H1 (cell line): ENCODE results near the gene SCN4A. TPM values are rescaled to one million over a fixed set of nuclear protein-coding genes. Genes with fewer than 3 reads are reported as not detected.

ENCODE experiments used
- CTCF ChIA-PET: fragments of 300-600 bp; sonication (Branson Sonifier 250); formaldehyde crosslinking; loops from one replicate; lab custom pipeline; 2021; ENCODE audit not compliant: partially characterized antibody; lab: Charles Lee
- POLR2A ChIA-PET: fragments of 300-600 bp; sonication (Branson Sonifier 250); formaldehyde crosslinking; loops from one replicate; lab custom pipeline; 2021; ENCODE audit warnings: inconsistent platforms; ENCODE audit not compliant: partially characterized antibody; lab: Charles Lee
- DNase-seq, 2 experiments: peaks; one replicate each; pipeline versions ENCODE4 v3.0.0 to v3.0.0-alpha.2; 2010 to 2022; ENCODE audit warnings: low spot score in 2 of 2, low read depth in 1 of 2, mixed read lengths in 1 of 2
- FAIRE-seq: peaks from 2 replicates; lab custom pipeline; 2011; peaks lifted over from hg19 to GRCh38; lab: Jason Lieb, UNC
- H2AFZ ChIP-seq: 2 replicates; pipeline ENCODE4 v1.8.1; 2012; ENCODE audit warnings: low read length, inconsistent platforms
- H2AK5ac ChIP-seq: 2 replicates; pipeline ENCODE4 v1.6.1; 2013; ENCODE audit warnings: low read depth, low read length
- H2BK120ac ChIP-seq: replicated peaks from 2 replicates; pipeline ENCODE3; 2013; ENCODE audit warnings: low read depth, low read length, inconsistent platforms
- H2BK12ac ChIP-seq: 2 replicates; pipeline ENCODE4 v1.6.1; 2013; ENCODE audit warnings: low read depth, low read length
- H2BK15ac ChIP-seq: 2 replicates; pipeline ENCODE4 v1.6.1; 2013; ENCODE audit warnings: low read length
- H2BK20ac ChIP-seq: 2 replicates; pipeline ENCODE4 v1.6.1; 2013; ENCODE audit warnings: low read length
- H2BK5ac ChIP-seq: 2 replicates; pipeline ENCODE4 v1.6.1; 2013; ENCODE audit warnings: low read depth, low read length
- H3K14ac ChIP-seq: 2 replicates; pipeline ENCODE4 v1.6.1; 2013; ENCODE audit warnings: inconsistent platforms; ENCODE audit not compliant: insufficient read length
- H3K18ac ChIP-seq: 2 replicates; pipeline ENCODE4 v1.6.1; 2013; ENCODE audit warnings: low read length; ENCODE audit errors: extremely low read depth
- H3K23ac ChIP-seq: 2 replicates; pipeline ENCODE4 v1.6.1; 2013; ENCODE audit warnings: inconsistent platforms; ENCODE audit not compliant: insufficient read length
- H3K23me2 ChIP-seq: 2 replicates; pipeline ENCODE4 v1.6.1; 2013; ENCODE audit warnings: low read depth, low read length
- H3K27ac ChIP-seq: 2 replicates; pipeline ENCODE4 v1.6.1; 2011; ENCODE audit warnings: low read depth, low read length, inconsistent platforms
- H3K27me3 ChIP-seq, 4 experiments: replicated peaks in 1 of 4; 1 replicate in 1 of 4; 2 replicates in 3 of 4; pipeline versions ENCODE4 v1.6.1 to v1.8.1; 2011 to 2013; ENCODE audit warnings: low read length in 3 of 4, mild to moderate bottlenecking in 3 of 4, inconsistent platforms in 2 of 4, mixed read lengths in 2 of 4, moderate library complexity in 1 of 4; ENCODE audit not compliant: control insufficient read depth in 3 of 4, insufficient read depth in 3 of 4; ENCODE audit errors: extremely low read depth in 1 of 4
- H3K36me3 ChIP-seq, 4 experiments: 2 replicates each; pipeline versions ENCODE4 v1.6.1 to v1.8.1; 2011 to 2013; ENCODE audit warnings: mild to moderate bottlenecking in 4 of 4, low read length in 3 of 4, moderate library complexity in 2 of 4, control low read depth in 1 of 4, inconsistent platforms in 1 of 4; ENCODE audit not compliant: insufficient read depth in 4 of 4, control insufficient read depth in 2 of 4
- H3K4ac ChIP-seq: replicated peaks from 2 replicates; pipeline ENCODE3; 2013; ENCODE audit warnings: low read length, low read depth, mixed read lengths, inconsistent platforms; ENCODE audit not compliant: insufficient read length
- H3K4me1 ChIP-seq, 4 experiments: replicated peaks in 1 of 4; 1 replicate in 1 of 4; 2 replicates in 3 of 4; pipeline versions ENCODE4 v1.6.1 to v1.8.1; 2011 to 2013; ENCODE audit warnings: low read length in 3 of 4, inconsistent platforms in 2 of 4, mixed read lengths in 1 of 4; ENCODE audit not compliant: insufficient read depth in 4 of 4, control insufficient read depth in 3 of 4
- H3K4me2 ChIP-seq, 2 experiments: 2 replicates each; pipeline versions ENCODE4 v1.6.1 to v1.8.1; 2011 to 2013; ENCODE audit warnings: low read depth in 2 of 2, low read length in 2 of 2, control low read depth in 1 of 2, inconsistent platforms in 1 of 2, mild to moderate bottlenecking in 1 of 2; ENCODE audit not compliant: insufficient read depth in 1 of 2
- H3K4me3 ChIP-seq, 4 experiments: fragments of 200-600, 300-600 bp in 1 of 4; sonication (generic), shearing (Covaris generic), sonication (Bioruptor Twin) in 1 of 4; 2 replicates each; pipeline versions ENCODE4 v1.5.1 to v1.8.1; 2011 to 2016; ENCODE audit warnings: low read length in 4 of 4, low read depth in 3 of 4, control low read depth in 2 of 4, inconsistent platforms in 2 of 4, mild to moderate bottlenecking in 2 of 4, mixed read lengths in 1 of 4, moderate library complexity in 1 of 4; ENCODE audit not compliant: insufficient read depth in 2 of 4; ENCODE audit errors: extremely low read depth in 1 of 4
- H3K56ac ChIP-seq: replicated peaks from 2 replicates; pipeline ENCODE3; 2013; ENCODE audit warnings: low read depth, mild to moderate bottlenecking, mixed read lengths, low read length, inconsistent platforms; ENCODE audit not compliant: insufficient read length
- H3K79me1 ChIP-seq: 2 replicates; pipeline ENCODE4 v1.6.1; 2013; ENCODE audit warnings: low read depth, low read length, control low read depth
- H3K79me2 ChIP-seq, 2 experiments: 2 replicates each; pipeline versions ENCODE4 v1.6.1 to v1.8.1; 2012 to 2013; ENCODE audit warnings: low read length in 2 of 2, mild to moderate bottlenecking in 2 of 2, inconsistent platforms in 1 of 2; ENCODE audit not compliant: insufficient read depth in 2 of 2, control insufficient read depth in 1 of 2
- H3K9ac ChIP-seq, 4 experiments: replicated peaks in 1 of 4; 1 replicate in 1 of 4; 2 replicates in 3 of 4; pipeline versions ENCODE4 v1.6.1 to v1.8.1; 2011 to 2013; ENCODE audit warnings: low read depth in 3 of 4, low read length in 3 of 4, control low read depth in 2 of 4, mild to moderate bottlenecking in 2 of 4, moderate library complexity in 2 of 4, inconsistent platforms in 1 of 4; ENCODE audit errors: extremely low read depth in 1 of 4
- H3K9me3 ChIP-seq, 2 experiments: 2 replicates each; pipeline versions ENCODE4 v1.6.1 to v1.8.1; 2012 to 2013; ENCODE audit warnings: mild to moderate bottlenecking in 2 of 2, moderate library complexity in 2 of 2, control low read depth in 1 of 2, inconsistent platforms in 1 of 2, low read depth in 1 of 2, low read length in 1 of 2, mixed read lengths in 1 of 2; ENCODE audit not compliant: insufficient read depth in 2 of 2
- H4K20me1 ChIP-seq, 2 experiments: replicated peaks in 1 of 2; 2 replicates each; pipeline versions ENCODE3 to v1.8.1; 2011 to 2013; ENCODE audit warnings: inconsistent platforms in 2 of 2, low read length in 2 of 2, mild to moderate bottlenecking in 1 of 2; ENCODE audit not compliant: insufficient read depth in 2 of 2, control insufficient read depth in 1 of 2
- H4K5ac ChIP-seq: 2 replicates; pipeline ENCODE4 v1.6.1; 2013; ENCODE audit warnings: low read length, low read depth, mixed read lengths, inconsistent platforms; ENCODE audit not compliant: insufficient read length
- H4K8ac ChIP-seq: 2 replicates; pipeline ENCODE4 v1.8.0; 2013; ENCODE audit warnings: mild to moderate bottlenecking, moderate library complexity, low read length, inconsistent platforms; ENCODE audit not compliant: insufficient read depth; ENCODE audit errors: extremely low read depth
- H4K91ac ChIP-seq: replicated peaks from 2 replicates; pipeline ENCODE3; 2013; ENCODE audit warnings: low read length, mixed read lengths, inconsistent platforms; ENCODE audit not compliant: insufficient read length
- ASH2L ChIP-seq: fragments of 200-600, 300-600 bp; sonication (generic); IDR thresholded peaks from one replicate; pipeline ENCODE4 v1.7.1; 2017; ENCODE audit warnings: low read length
- CREB1 ChIP-seq: IDR thresholded peaks from 2 replicates; pipeline ENCODE4 v1.6.1; 2012; ENCODE audit warnings: inconsistent platforms
- HDAC6 ChIP-seq: IDR thresholded peaks from one replicate; pipeline ENCODE4 v1.7.1; 2012; ENCODE audit warnings: low read depth, mild to moderate bottlenecking, inconsistent platforms, low read length, moderate library complexity
- KDM5A ChIP-seq: fragments of 200-600 bp; IDR thresholded peaks from 2 replicates; pipeline ENCODE4 v1.7.1; 2012; ENCODE audit warnings: mild to moderate bottlenecking, low read length, inconsistent platforms, mixed read lengths
- NANOG ChIP-seq: IDR thresholded peaks from 2 replicates; pipeline ENCODE4 v1.6.1; 2011; ENCODE audit warnings: low read length, low read depth, mild to moderate bottlenecking, inconsistent platforms; ENCODE audit not compliant: insufficient read depth, poor library complexity, severe bottlenecking
- TBP ChIP-seq: IDR thresholded peaks from 2 replicates; pipeline ENCODE4 v1.6.1; 2011; ENCODE audit warnings: low read depth, low read length, improper control_type of control experiment
- WGBS, 2 experiments: shearing (Covaris generic) in 1 of 2; methylation state at CpG; one replicate each; pipeline versions ENCODE4 v1.1.6 to v1.1.7; 2013 to 2015; ENCODE audit warnings: low lambda C conversion rate in 2 of 2, mixed read lengths in 2 of 2, inconsistent platforms in 1 of 2, low coverage in 1 of 2, missing lambda C conversion rate in 1 of 2; ENCODE audit not compliant: insufficient replicate concordance in 2 of 2, insufficient coverage in 1 of 2, insufficient read length in 1 of 2; ENCODE audit errors: extremely low coverage in 1 of 2, missing lambda C conversion rate in 1 of 2; 5-methylcytosine and 5-hydroxymethylcytosine counted together
- polyA plus RNA-seq, 7 experiments: library from polyadenylated mRNA; depleted of rRNA in 3 of 7; stranded (reverse) in 5 of 7; unstranded in 2 of 7; fragments of >200 nt in 5 of 7; fragments of 200-250 nt in 2 of 7; gene quantifications; 1 replicate in 5 of 7; 2 replicates in 1 of 7; 4 replicates in 1 of 7; pipeline versions ENCODE4 v1.2.1 to v1.2.3, GENCODE V29; 2011 to 2013; ENCODE audit warnings: missing spikeins in 2 of 7, mixed read lengths in 2 of 7
- total RNA-seq: library from RNA; stranded (reverse); fragmentation: NEBNext Ultra II Directional; extraction: Animal tissue kit (Norgen Biotek cat#: 25700); gene quantifications from 2 replicates; pipeline ENCODE4 v1.2.1, GENCODE V29; 2021

The SCN4A gene
- total and polyA plus RNA-seq, 2 of the 8 experiments (the other 6 are each of a cell fraction or from before 2014, with no cell fraction given) = 5.0 to 8.5 TPM

GRCh38 chr17:64002658-64003525 lies 30.2 kb upstream of the SCN4A start:
- H3K4me2 ChIP-seq = no peak overlapping the region
- H2BK15ac ChIP-seq = no peak overlapping the region
- no peak overlapping the region for H2AFZ ChIP-seq
- no peak overlapping the region for H2BK5ac ChIP-seq
- H2BK120ac ChIP-seq = no peak overlapping the region
- peaks cover 9% of the 10 kb centered on the region; the same call in 1 of the 2 replicates for H3K23me2 ChIP-seq
- H3K4me1 ChIP-seq = peaks cover 0 to 10% (median 6%) of the 10 kb centered on the region in 4 experiments; a peak in 5 of 7 replicates
- H3K14ac ChIP-seq = no peak overlapping the region
- DNase-seq (peak in 1 of 2 experiments; percentile 17), FAIRE-seq (no peak)
- H3K18ac ChIP-seq = no peak overlapping the region
- H4K5ac ChIP-seq = no peak overlapping the region
- H3K79me1 ChIP-seq = no peaks in the 10 kb centered on the region
- H4K8ac ChIP-seq = no peak overlapping the region; the same call in 1 of the 2 replicates
- 0 out of 2 replicates have a peak overlapping the region, but pooled peaks have one; percentile 6 for H2AK5ac ChIP-seq
- ChIA-PET CTCF (interaction anchor here (0.6 to 2.1 kb wide), 10 partner anchors 11 to 113 kb away, joined by 3 to 9 read pairs (median 4); partner anchors contain the start of gene CSHL1), POLR2A (interaction anchor here (1.3 kb wide), 1 partner anchor 143 kb away, joined by 4 read pairs; no protein-coding TSS in a partner anchor)
- H3K9ac ChIP-seq = no peak overlapping the region
- H3K79me2 ChIP-seq = no peaks in the 10 kb centered on the region
- TF ChIP-seq NANOG (no peak), HDAC6 (no peak), TBP (no peak), KDM5A (no peak), CREB1 (no peak), ASH2L (no peak)
- no peak overlapping the region for H2BK20ac ChIP-seq
- no peak overlapping the region for H2BK12ac ChIP-seq
- no peak overlapping the region for H3K27ac ChIP-seq
- no peak overlapping the region for H3K4me3 ChIP-seq
- H3K9me3 ChIP-seq = no peaks in the 10 kb centered on the region
- H3K56ac ChIP-seq = no peak overlapping the region
- H3K4ac ChIP-seq = no peak overlapping the region
- H3K23ac ChIP-seq = no peak overlapping the region
- H4K20me1 ChIP-seq = peaks cover 0 to 5% of the 10 kb centered on the region in 2 experiments
- 96% methylated on average over 19 of the region's 22 CpGs; no CpG with 5 or more reads in 1 of the 2 experiments for WGBS, 2 experiments
- H3K36me3 ChIP-seq = no peaks in the 10 kb centered on the region
- peaks cover 0 to 15% (median 8%) of the 10 kb centered on the region in 4 experiments; a peak in 4 of 7 replicates for H3K27me3 ChIP-seq
- no peak overlapping the region for H4K91ac ChIP-seq
